ENCODE results near the gene CSPG4. TPM values are rescaled to one million over a fixed set of nuclear protein-coding genes. Genes with fewer than 3 reads are reported as not detected.
"Not testable (repeated sequence)": the region's sequence is repeated elsewhere in the genome, so short reads cannot be mapped to it uniquely, and the experiment has no call there.

The CSPG4 gene
- total RNA-seq, 1 experiment from 2014 or later: 2.0 TPM

GRCh38 chr15:75710874-75711273 lies 1.8 kb downstream of the CSPG4 start:
- Mint-ChIP-seq H3K27me3 (ENCODE audit: low read depth) (peaks cover 23% of the 10 kb centered on the region), H3K4me1 (peaks cover 12 to 27% of the 10 kb centered on the region in 2 experiments)
- not testable (repeated sequence) for H3K9ac ChIP-seq (ENCODE audit: extremely low read depth, insufficient read length, low read length); H3K18ac ChIP-seq (ENCODE audit: insufficient read length, low read depth, low read length); H2BK15ac ChIP-seq (ENCODE audit: low read depth, low read length); H4K8ac ChIP-seq (replicated peaks; ENCODE audit: insufficient read length, low read depth, low read length); H3K14ac ChIP-seq (ENCODE audit: insufficient read depth, low read length); H2BK12ac ChIP-seq (ENCODE audit: insufficient read length, low read depth, low read length); H2AFZ ChIP-seq (ENCODE audit: low read length); H2BK20ac ChIP-seq (ENCODE audit: low read depth, low read length, poor library complexity, severe bottlenecking); H3K9me3 ChIP-seq (ENCODE audit: control insufficient read depth, low read depth, low read length); H3T11ph ChIP-seq (ENCODE audit: low read length); H3K27ac Mint-ChIP-seq; H4K20me1 ChIP-seq (ENCODE audit: control insufficient read depth, insufficient read depth, insufficient read length); H3K79me1 ChIP-seq (ENCODE audit: insufficient read depth, low read depth, low read length, poor library complexity, severe bottlenecking); DNase-seq; H3K4me3 Mint-ChIP-seq; H3K36me3 Mint-ChIP-seq (ENCODE audit: insufficient read depth in 1 of 3, low read depth in 3 of 3); H3K23me2 ChIP-seq (ENCODE audit: insufficient read length, low read depth, low read length, poor library complexity, severe bottlenecking); H4K91ac ChIP-seq (ENCODE audit: insufficient read length, low read depth, low read length); H3K4me2 ChIP-seq (ENCODE audit: insufficient read depth, insufficient read length, low read length); H3K79me2 ChIP-seq (ENCODE audit: insufficient read depth, low read length); H3K56ac ChIP-seq (ENCODE audit: insufficient read length, low read depth, low read length); H3K27ac ChIP-seq (ENCODE audit: insufficient read length, low read depth, low read length); H2BK120ac ChIP-seq (ENCODE audit: low read depth, low read length, poor library complexity, severe bottlenecking); H3K4me1 ChIP-seq (ENCODE audit: insufficient read depth, low read length); H3K9me3 Mint-ChIP-seq; H2BK5ac ChIP-seq (ENCODE audit: insufficient read length, low read length); H4K5ac ChIP-seq (ENCODE audit: insufficient read length, low read depth, low read length); H3K23ac ChIP-seq (ENCODE audit: insufficient read length, low read depth, low read length); H3K27me3 ChIP-seq (ENCODE audit: insufficient read depth, low read length); H3K4ac ChIP-seq (ENCODE audit: low read depth, low read length); H2AK5ac ChIP-seq (ENCODE audit: insufficient read length, low read length)
- WGBS (ENCODE audit: extremely low coverage, insufficient read length, low lambda C conversion rate): no CpG with 5 or more reads among the region's 5 CpGs

DNA sequence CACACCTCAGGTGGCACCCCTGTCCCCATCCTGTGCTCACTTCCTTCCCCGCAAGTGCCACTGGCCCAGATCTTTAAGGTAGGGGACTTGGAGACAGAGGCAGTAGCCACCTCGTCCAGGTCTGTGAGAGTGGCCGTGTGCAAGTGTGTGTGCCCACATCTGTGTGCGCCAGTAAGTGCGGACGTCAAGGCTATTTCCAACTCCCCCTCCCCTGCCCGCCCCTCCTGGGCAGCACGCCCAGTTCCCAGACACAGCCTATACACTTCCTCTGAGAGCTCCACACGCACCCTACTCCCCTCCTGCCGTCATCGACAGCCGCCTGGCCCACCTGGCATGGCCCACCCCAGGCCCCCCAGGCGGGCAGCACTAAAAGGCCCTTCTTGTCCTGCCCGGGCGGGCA lies 3.2 kb downstream of the CSPG4 start:
- not testable (repeated sequence) for H3K79me1 ChIP-seq (ENCODE audit: insufficient read depth, low read depth, low read length, poor library complexity, severe bottlenecking); H2BK5ac ChIP-seq (ENCODE audit: insufficient read length, low read length); H3K9me3 ChIP-seq (ENCODE audit: control insufficient read depth, low read depth, low read length); H2BK12ac ChIP-seq (ENCODE audit: insufficient read length, low read depth, low read length); H3T11ph ChIP-seq (ENCODE audit: low read length); H3K4me1 ChIP-seq (ENCODE audit: insufficient read depth, low read length); H3K27ac Mint-ChIP-seq; H2BK120ac ChIP-seq (ENCODE audit: low read depth, low read length, poor library complexity, severe bottlenecking); H3K23ac ChIP-seq (ENCODE audit: insufficient read length, low read depth, low read length); H3K27me3 ChIP-seq (ENCODE audit: insufficient read depth, low read length); H4K20me1 ChIP-seq (ENCODE audit: control insufficient read depth, insufficient read depth, insufficient read length); H3K14ac ChIP-seq (ENCODE audit: insufficient read depth, low read length); H3K4me2 ChIP-seq (ENCODE audit: insufficient read depth, insufficient read length, low read length); H3K23me2 ChIP-seq (ENCODE audit: insufficient read length, low read depth, low read length, poor library complexity, severe bottlenecking); DNase-seq; H4K91ac ChIP-seq (ENCODE audit: insufficient read length, low read depth, low read length); H2AK5ac ChIP-seq (ENCODE audit: insufficient read length, low read length); H2AFZ ChIP-seq (ENCODE audit: low read length); H2BK20ac ChIP-seq (ENCODE audit: low read depth, low read length, poor library complexity, severe bottlenecking); H3K27ac ChIP-seq (ENCODE audit: insufficient read length, low read depth, low read length); H2BK15ac ChIP-seq (ENCODE audit: low read depth, low read length); H4K8ac ChIP-seq (replicated peaks; ENCODE audit: insufficient read length, low read depth, low read length); H3K79me2 ChIP-seq (ENCODE audit: insufficient read depth, low read length); H3K4me3 Mint-ChIP-seq; H3K56ac ChIP-seq (ENCODE audit: insufficient read length, low read depth, low read length); H4K5ac ChIP-seq (ENCODE audit: insufficient read length, low read depth, low read length); H3K18ac ChIP-seq (ENCODE audit: insufficient read length, low read depth, low read length); H3K4ac ChIP-seq (ENCODE audit: low read depth, low read length); H3K36me3 Mint-ChIP-seq (ENCODE audit: insufficient read depth in 1 of 3, low read depth in 3 of 3); H3K9ac ChIP-seq (ENCODE audit: extremely low read depth, insufficient read length, low read length); H3K9me3 Mint-ChIP-seq
- Mint-ChIP-seq H3K4me1 (peaks cover 12 to 29% of the 10 kb centered on the region in 2 experiments), H3K27me3 (ENCODE audit: low read depth) (peaks cover 20% of the 10 kb centered on the region)
- no CpG with 5 or more reads among the region's 15 CpGs for WGBS (ENCODE audit: extremely low coverage, insufficient read length, low lambda C conversion rate)

Measured in H9 (cell line).